Neural progenitor cell (in vitro differentiated cells): ENCODE measurements around the gene PIK3C2B. TPM values are rescaled to one million over a fixed set of nuclear protein-coding genes. Genes with fewer than 3 reads are reported as not detected.

ENCODE experiments used
- DNase-seq: peaks from one replicate; pipeline ENCODE4 v3.0.0-alpha.2; 2016; ENCODE audit warnings: low spot score
- H2AFZ ChIP-seq: fragments of 200-600 bp; sonication (generic); replicated peaks from 2 replicates; pipeline ENCODE4 v1.6.1; 2016; ENCODE audit warnings: antibody characterized with exemption
- H3F3A ChIP-seq: fragments of 200-600 bp; sonication (generic); 2 replicates; pipeline ENCODE4 v1.6.1; 2016; ENCODE audit warnings: antibody characterized with exemption, low read depth
- H3K27ac ChIP-seq: fragments of 200-600 bp; sonication (generic); 2 replicates; pipeline ENCODE4 v1.5.1; 2016; ENCODE audit warnings: mild to moderate bottlenecking
- H3K27me3 ChIP-seq: fragments of 200-600 bp; sonication (generic); 2 replicates; pipeline ENCODE4 v1.6.1; 2016; ENCODE audit warnings: mild to moderate bottlenecking, moderate library complexity
- H3K36me3 ChIP-seq: fragments of 200-600 bp; sonication (generic); 2 replicates; pipeline ENCODE4 v1.5.1; 2016
- H3K4me1 ChIP-seq: fragments of 200-600 bp; sonication (generic); 2 replicates; pipeline ENCODE4 v1.6.1; 2016; ENCODE audit warnings: mixed run types
- H3K4me2 ChIP-seq: fragments of 200-600 bp; sonication (generic); 2 replicates; pipeline ENCODE4 v1.6.1; 2016
- H3K4me3 ChIP-seq: fragments of 200-600 bp; sonication (generic); 2 replicates; pipeline ENCODE4 v1.5.1; 2016
- H3K79me2 ChIP-seq: fragments of 200-600 bp; sonication (generic); 2 replicates; pipeline ENCODE4 v1.6.1; 2016; ENCODE audit warnings: low read depth
- H3K9ac ChIP-seq: fragments of 200-600 bp; sonication (generic); 2 replicates; pipeline ENCODE4 v1.6.1; 2016
- H3K9me3 ChIP-seq: fragments of 200-600 bp; sonication (generic); 2 replicates; pipeline ENCODE4 v1.5.1; 2016; ENCODE audit warnings: low read depth
- H4K20me1 ChIP-seq: fragments of 200-600 bp; sonication (generic); 2 replicates; pipeline ENCODE4 v1.6.1; 2016; ENCODE audit warnings: low read depth
- H3K27ac Mint-ChIP-seq: 3 replicates; pipeline ENCODE4 v1.8.0; 2021; ENCODE audit warnings: mixed read lengths
- H3K27me3 Mint-ChIP-seq: 2 replicates; pipeline ENCODE4 v1.8.0; 2022; ENCODE audit warnings: low read depth, mild to moderate bottlenecking, inconsistent platforms, moderate library complexity, mixed read lengths; ENCODE audit not compliant: insufficient read depth
- H3K36me3 Mint-ChIP-seq: 3 replicates; pipeline ENCODE4 v1.8.0; 2021; ENCODE audit warnings: mixed read lengths
- H3K4me1 Mint-ChIP-seq: 3 replicates; pipeline ENCODE4 v1.8.0; 2021; ENCODE audit warnings: mixed read lengths
- H3K4me3 Mint-ChIP-seq: 3 replicates; pipeline ENCODE4 v1.8.0; 2021; ENCODE audit warnings: mild to moderate bottlenecking, moderate library complexity, mixed read lengths
- H3K9me3 Mint-ChIP-seq: 3 replicates; pipeline ENCODE4 v1.8.0; 2020; ENCODE audit warnings: mixed read lengths
- EZH2 ChIP-seq: fragments of 200-600 bp; sonication (generic); IDR thresholded peaks from 2 replicates; pipeline ENCODE4 v1.6.1; 2017; ENCODE audit warnings: antibody characterized with exemption, mild to moderate bottlenecking, moderate library complexity
- EZH2phosphoT487 ChIP-seq: fragments of 200-600 bp; sonication (generic); IDR thresholded peaks from 2 replicates; pipeline ENCODE4 v1.6.1; 2017; ENCODE audit warnings: antibody characterized with exemption
- total RNA-seq: library from RNA; depleted of rRNA; stranded (reverse); fragments of >200 nt; gene quantifications from 2 replicates; pipeline ENCODE4 v1.2.3, GENCODE V29; 2015; ENCODE audit warnings: low replicate concordance
- TF ChIP-seq, protein P1 (sequence below): fragments of 200-600 bp; sonication (generic); IDR thresholded peaks from 2 replicates; pipeline ENCODE4 v1.5.1; 2017; ENCODE audit warnings: antibody characterized with exemption, mild to moderate bottlenecking

Gene PIK3C2B
- total RNA-seq, 1 donor from 2014 or later = 20.7 TPM

DNA sequence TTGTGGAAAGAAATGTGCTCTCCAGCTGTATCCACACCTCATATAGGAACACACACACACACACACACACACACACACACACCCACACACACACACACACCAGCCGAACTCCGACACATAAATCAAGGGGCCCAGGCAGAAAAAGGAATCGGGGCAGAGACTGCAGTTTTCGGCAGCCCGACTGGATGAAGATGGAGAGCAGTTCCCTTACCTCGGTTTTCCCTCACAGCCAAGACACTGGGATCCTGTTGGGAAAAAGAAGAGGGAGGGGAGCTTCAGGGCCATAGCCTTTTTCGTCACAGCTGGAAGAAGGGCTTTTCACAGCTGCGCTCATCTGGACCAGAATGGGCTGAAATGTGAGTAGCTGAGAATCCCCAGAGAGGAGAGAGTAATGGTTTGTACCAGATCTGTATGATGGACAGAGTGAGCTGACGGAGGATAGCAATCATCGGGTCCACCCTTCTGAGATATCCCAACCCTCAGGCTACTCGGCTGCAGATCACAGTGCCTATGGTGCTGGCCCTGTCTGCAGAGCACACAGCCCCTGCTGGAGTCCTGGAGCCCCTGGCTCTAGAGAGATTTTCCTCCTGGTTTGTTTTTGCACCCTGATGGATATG, 37.7 kb downstream of the PIK3C2B start:
- Mint-ChIP-seq H3K27ac (peak overlapping the region; percentile 99), H3K27me3 (peaks cover 7% of the 10 kb centered on the region), H3K36me3 (peaks cover 46% of the 10 kb centered on the region), H3K9me3 (no peaks in the 10 kb centered on the region), H3K4me1 (peaks cover 63% of the 10 kb centered on the region), H3K4me3 (peak overlapping the region; percentile 77)
- H3K4me3 ChIP-seq = no peak overlapping the region
- peaks cover 2% of the 10 kb centered on the region for H3K36me3 ChIP-seq
- no peaks in the 10 kb centered on the region for H4K20me1 ChIP-seq
- TF ChIP-seq EZH2phosphoT487 (no peak), EZH2 (no peak)
- TF ChIP-seq, protein P1, sequence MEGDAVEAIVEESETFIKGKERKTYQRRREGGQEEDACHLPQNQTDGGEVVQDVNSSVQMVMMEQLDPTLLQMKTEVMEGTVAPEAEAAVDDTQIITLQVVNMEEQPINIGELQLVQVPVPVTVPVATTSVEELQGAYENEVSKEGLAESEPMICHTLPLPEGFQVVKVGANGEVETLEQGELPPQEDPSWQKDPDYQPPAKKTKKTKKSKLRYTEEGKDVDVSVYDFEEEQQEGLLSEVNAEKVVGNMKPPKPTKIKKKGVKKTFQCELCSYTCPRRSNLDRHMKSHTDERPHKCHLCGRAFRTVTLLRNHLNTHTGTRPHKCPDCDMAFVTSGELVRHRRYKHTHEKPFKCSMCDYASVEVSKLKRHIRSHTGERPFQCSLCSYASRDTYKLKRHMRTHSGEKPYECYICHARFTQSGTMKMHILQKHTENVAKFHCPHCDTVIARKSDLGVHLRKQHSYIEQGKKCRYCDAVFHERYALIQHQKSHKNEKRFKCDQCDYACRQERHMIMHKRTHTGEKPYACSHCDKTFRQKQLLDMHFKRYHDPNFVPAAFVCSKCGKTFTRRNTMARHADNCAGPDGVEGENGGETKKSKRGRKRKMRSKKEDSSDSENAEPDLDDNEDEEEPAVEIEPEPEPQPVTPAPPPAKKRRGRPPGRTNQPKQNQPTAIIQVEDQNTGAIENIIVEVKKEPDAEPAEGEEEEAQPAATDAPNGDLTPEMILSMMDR = no peak
- peaks cover 53% of the 10 kb centered on the region for H3K4me1 ChIP-seq
- no peaks in the 10 kb centered on the region for H3K9me3 ChIP-seq
- no peaks in the 10 kb centered on the region for H3K27me3 ChIP-seq
- H3F3A ChIP-seq = peaks cover 51% of the 10 kb centered on the region
- H3K9ac ChIP-seq = no peak overlapping the region
- H2AFZ ChIP-seq = no peak overlapping the region
- H3K27ac ChIP-seq = peak overlapping the region; percentile 77
- H3K79me2 ChIP-seq = no peaks in the 10 kb centered on the region
- peak; percentile 57 for DNase-seq
- peak overlapping the region; percentile 56 for H3K4me2 ChIP-seq

DNA sequence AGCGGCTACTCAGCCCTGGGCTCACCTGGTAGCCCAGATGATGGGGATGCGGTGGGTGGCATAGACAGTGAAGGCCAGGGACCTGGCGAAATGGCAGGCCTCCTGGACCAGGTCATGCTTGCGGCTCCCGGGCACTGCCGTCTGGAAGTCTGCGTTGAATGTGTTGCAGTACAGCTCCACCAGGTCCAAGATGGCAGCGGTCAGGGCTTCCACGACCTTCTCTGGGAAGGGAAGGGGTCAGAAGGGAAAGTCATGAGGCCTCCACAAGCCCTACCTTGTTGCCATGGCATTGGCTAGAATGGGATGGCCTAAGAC, 38.8 kb downstream of the PIK3C2B start:
- no peak overlapping the region for H3K9ac ChIP-seq
- Mint-ChIP-seq H3K4me1 (peaks cover 67% of the 10 kb centered on the region), H3K27ac (peak overlapping the region; percentile 99), H3K36me3 (peaks cover 39% of the 10 kb centered on the region), H3K27me3 (peaks cover 7% of the 10 kb centered on the region), H3K9me3 (no peaks in the 10 kb centered on the region), H3K4me3 (peak overlapping the region; percentile 33)
- H3F3A ChIP-seq = peaks cover 58% of the 10 kb centered on the region
- H3K27me3 ChIP-seq = no peaks in the 10 kb centered on the region
- H3K27ac ChIP-seq = peak overlapping the region; percentile 88
- peaks cover 2% of the 10 kb centered on the region for H3K36me3 ChIP-seq
- no peaks in the 10 kb centered on the region for H3K79me2 ChIP-seq
- no peak overlapping the region for H2AFZ ChIP-seq
- peaks cover 64% of the 10 kb centered on the region for H3K4me1 ChIP-seq
- peaks cover 5% of the 10 kb centered on the region for H4K20me1 ChIP-seq
- DNase-seq = peak; percentile 30
- H3K9me3 ChIP-seq = no peaks in the 10 kb centered on the region
- TF ChIP-seq EZH2 (no peak), EZH2phosphoT487 (no peak)
- TF ChIP-seq, protein P1 = no peak
- peak overlapping the region; percentile 56 for H3K4me2 ChIP-seq
- no peak overlapping the region for H3K4me3 ChIP-seq

DNA sequence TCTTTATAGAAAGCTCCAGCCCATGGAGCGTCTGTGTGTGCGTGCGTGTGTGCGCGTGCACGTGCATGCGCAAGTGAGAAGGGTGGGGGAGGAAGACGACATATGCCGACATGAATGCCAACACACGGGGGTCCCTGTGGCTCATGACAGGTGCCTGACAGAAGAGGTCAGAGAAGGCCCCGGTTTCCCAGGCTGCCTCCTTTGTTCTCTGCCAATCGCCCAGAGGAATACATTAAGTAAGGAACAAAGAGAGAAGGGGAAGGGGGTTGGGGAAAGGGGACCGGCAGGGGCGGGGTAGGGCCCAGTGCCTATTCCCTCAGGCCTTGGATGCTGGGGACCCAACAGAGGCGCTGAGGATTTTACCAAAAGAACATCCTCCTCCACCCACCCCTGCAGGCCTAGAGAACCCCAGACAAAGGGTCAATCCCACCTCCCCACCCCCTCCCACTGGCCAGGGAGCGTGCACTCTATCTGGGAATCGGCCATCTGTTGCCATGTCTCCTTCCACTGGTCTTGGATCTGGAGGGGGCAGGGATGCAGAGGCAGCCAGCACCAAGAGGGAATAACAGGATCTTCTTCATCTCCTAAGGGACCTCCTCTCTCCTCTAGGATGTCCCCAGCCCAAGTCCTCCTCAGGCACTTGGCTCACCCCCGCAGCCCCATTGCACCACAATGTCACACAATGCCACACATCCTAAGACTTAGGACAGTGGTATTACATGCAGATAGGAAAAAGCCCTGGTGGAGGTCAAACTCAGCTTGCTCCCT, 39.4 kb downstream of the PIK3C2B start:
- no peak overlapping the region for H2AFZ ChIP-seq
- no peaks in the 10 kb centered on the region for H3K79me2 ChIP-seq
- H3F3A ChIP-seq = peaks cover 58% of the 10 kb centered on the region
- H3K36me3 ChIP-seq = peaks cover 2% of the 10 kb centered on the region
- H3K4me3 ChIP-seq = peak overlapping the region; percentile 18
- H3K36me3 Mint-ChIP-seq = peaks cover 38% of the 10 kb centered on the region
- no peaks in the 10 kb centered on the region for H3K9me3 ChIP-seq
- peaks cover 2% of the 10 kb centered on the region for H3K9me3 Mint-ChIP-seq
- no peaks in the 10 kb centered on the region for H3K27me3 ChIP-seq
- H3K27ac ChIP-seq = peak overlapping the region; percentile 94
- peak overlapping the region; percentile 56 for H3K4me2 ChIP-seq
- TF ChIP-seq EZH2 (no peak), EZH2phosphoT487 (peak; percentile 69)
- H3K27ac Mint-ChIP-seq = peak overlapping the region; percentile 99
- peaks cover 69% of the 10 kb centered on the region for H3K4me1 ChIP-seq
- no peak overlapping the region for H3K9ac ChIP-seq
- H3K4me1 Mint-ChIP-seq = peaks cover 66% of the 10 kb centered on the region
- DNase-seq = peak; percentile 96
- H3K27me3 Mint-ChIP-seq = peaks cover 7% of the 10 kb centered on the region
- H3K4me3 Mint-ChIP-seq = peak overlapping the region; percentile 74
- peaks cover 8% of the 10 kb centered on the region for H4K20me1 ChIP-seq

DNA sequence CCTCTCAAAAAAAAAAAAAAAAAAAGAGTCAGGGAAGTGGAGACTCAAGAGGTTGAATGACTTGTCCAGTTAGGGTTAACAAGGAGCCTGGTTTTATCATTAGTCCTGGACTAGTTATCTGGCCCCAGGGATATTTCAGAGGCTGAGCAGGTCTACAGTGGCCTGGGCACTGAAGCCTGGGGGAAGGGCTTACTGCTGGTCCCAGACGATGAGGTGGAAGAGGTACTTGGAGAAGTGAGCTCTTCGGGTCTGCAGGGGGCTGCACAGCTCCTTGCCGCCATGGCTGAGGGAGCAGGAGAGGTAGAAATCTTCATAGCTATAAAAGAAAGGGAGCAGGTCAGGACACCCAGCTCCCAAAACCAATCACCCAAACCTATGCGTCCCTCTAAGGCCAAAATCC, 40.1 kb downstream of the PIK3C2B start:
- Histone ChIP-seq H3K9me3 (no peaks in the 10 kb centered on the region), H3K4me2 (peak overlapping the region; percentile 56), H3K27me3 (no peaks in the 10 kb centered on the region), H4K20me1 (peaks cover 8% of the 10 kb centered on the region), H3K27ac (peak overlapping the region; percentile 94), H3K4me1 (peaks cover 71% of the 10 kb centered on the region), H2AFZ (no peak overlapping the region), H3K9ac (no peak overlapping the region), H3F3A (peaks cover 58% of the 10 kb centered on the region), H3K79me2 (no peaks in the 10 kb centered on the region), H3K4me3 (peak overlapping the region; percentile 18), H3K36me3 (peaks cover 2% of the 10 kb centered on the region)
- Mint-ChIP-seq H3K9me3 (peaks cover 2% of the 10 kb centered on the region), H3K27me3 (peaks cover 7% of the 10 kb centered on the region), H3K4me1 (peaks cover 66% of the 10 kb centered on the region), H3K36me3 (peaks cover 31% of the 10 kb centered on the region), H3K4me3 (peak overlapping the region; percentile 74), H3K27ac (peak overlapping the region; percentile 99)
- DNase-seq = no peak
- TF ChIP-seq EZH2 = no peak
- TF ChIP-seq EZH2phosphoT487 = no peak
- TF ChIP-seq, protein P1 = no peak
